SK-N-SH treated with all-trans-retinoic acid at 6 μM for 48 hours (cell line): ENCODE results near the gene RAB7A.

Experiments
- BACH2 ChIP-seq: fragments of 250-450 bp; sonication (Bioruptor Pico); IDR thresholded peaks from 2 replicates; pipeline ENCODE4 v1.9.0; 2021; ENCODE audit warnings: mild to moderate bottlenecking, borderline replicate concordance
- ESRRG ChIP-seq: fragments of 250-450 bp; sonication (Bioruptor Pico); IDR thresholded peaks from 2 replicates; pipeline ENCODE4 v1.6.1; 2021; ENCODE audit warnings: mild to moderate bottlenecking
- GLIS3 ChIP-seq: fragments of 250-450 bp; sonication (Bioruptor Pico); IDR thresholded peaks from 2 replicates; pipeline ENCODE4 v1.5.0; 2020; ENCODE audit warnings: mild to moderate bottlenecking, moderate library complexity
- ISL1 ChIP-seq: fragments of 250-450 bp; sonication (Bioruptor Pico); IDR thresholded peaks from 2 replicates; pipeline ENCODE4 v2.1.2; 2022; ENCODE audit warnings: mild to moderate bottlenecking, moderate library complexity
- RARB ChIP-seq: fragments of 250-450 bp; sonication (Bioruptor Pico); IDR thresholded peaks from 2 replicates; pipeline ENCODE4 v1.8.0; 2021; ENCODE audit warnings: mild to moderate bottlenecking, moderate library complexity
- SNAI2 ChIP-seq: fragments of 250-450 bp; sonication (Bioruptor Pico); IDR thresholded peaks from 2 replicates; pipeline ENCODE4 v1.5.0; 2020; ENCODE audit warnings: mild to moderate bottlenecking, moderate library complexity
- TOX ChIP-seq: fragments of 250-450 bp; sonication (Bioruptor Pico); IDR thresholded peaks from 2 replicates; pipeline ENCODE4 v1.8.0; 2021; ENCODE audit warnings: mild to moderate bottlenecking, moderate library complexity, borderline replicate concordance
- ZC3H10 ChIP-seq: fragments of 250-450 bp; sonication (Bioruptor Pico); IDR thresholded peaks from 2 replicates; pipeline ENCODE4 v1.5.1; 2021; ENCODE audit warnings: mild to moderate bottlenecking, moderate library complexity
- ZNF565 ChIP-seq: fragments of 450-650 bp; formaldehyde crosslinking; conservative IDR thresholded peaks from 2 replicates; pipeline ENCODE4 v1.5.0; 2020; ENCODE audit warnings: low read depth, mild to moderate bottlenecking, moderate library complexity
- ZNF70 ChIP-seq: fragments of 450-650 bp; formaldehyde crosslinking; IDR thresholded peaks from 2 replicates; pipeline ENCODE4 v1.5.0; 2020; ENCODE audit warnings: mild to moderate bottlenecking, moderate library complexity
- TF ChIP-seq, protein P1 (sequence below): fragments of 250-450 bp; sonication (Bioruptor Pico); IDR thresholded peaks from 2 replicates; pipeline ENCODE4 v1.5.0; 2020; ENCODE audit warnings: mild to moderate bottlenecking, moderate library complexity
- TF ChIP-seq, protein P2 (sequence below): fragments of 250-450 bp; sonication (Bioruptor Pico); IDR thresholded peaks from 2 replicates; pipeline ENCODE4 v1.8.0; 2020; ENCODE audit warnings: mild to moderate bottlenecking, moderate library complexity, borderline replicate concordance
- TF ChIP-seq, protein P3 (sequence below): fragments of 250-450 bp; sonication (Bioruptor Pico); IDR thresholded peaks from 2 replicates; pipeline ENCODE4 v1.5.1; 2020; ENCODE audit warnings: low read depth, mild to moderate bottlenecking, moderate library complexity

DNA sequence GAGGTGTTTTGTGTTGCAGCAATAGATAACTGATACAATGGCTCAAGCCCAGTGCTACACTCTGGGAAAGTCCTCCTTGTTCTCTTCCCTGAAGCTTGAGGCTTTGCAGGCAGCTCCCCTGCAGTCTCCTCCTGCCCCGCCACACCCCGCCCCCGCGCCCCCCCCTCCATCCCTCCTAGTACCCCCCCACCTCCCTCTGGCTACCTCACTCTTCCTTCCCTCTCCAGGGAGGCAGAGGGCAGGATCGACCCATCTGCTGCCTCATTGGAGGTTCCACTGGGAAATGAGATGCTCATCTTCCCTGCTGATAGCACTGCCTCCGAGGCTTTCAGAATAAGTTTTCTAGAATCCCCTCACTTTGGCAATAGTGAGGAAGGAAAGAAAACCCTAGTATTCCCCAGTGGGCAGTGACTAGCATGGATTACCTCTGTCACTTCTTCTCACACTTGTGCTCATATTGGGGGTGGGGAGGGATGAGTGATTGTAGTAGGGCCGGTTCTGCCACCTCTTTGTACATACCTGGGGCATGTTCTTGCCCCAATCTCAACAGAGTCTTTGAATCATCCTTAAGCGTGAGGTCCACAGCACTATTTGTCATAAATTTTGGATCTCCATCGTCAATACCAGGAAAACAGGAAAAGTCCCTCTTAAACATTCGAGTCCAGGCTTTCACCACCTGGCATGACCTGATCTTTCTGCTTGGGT lies 16.3 kb upstream of the RAB7A start:
- TF ChIP-seq, protein P1, sequence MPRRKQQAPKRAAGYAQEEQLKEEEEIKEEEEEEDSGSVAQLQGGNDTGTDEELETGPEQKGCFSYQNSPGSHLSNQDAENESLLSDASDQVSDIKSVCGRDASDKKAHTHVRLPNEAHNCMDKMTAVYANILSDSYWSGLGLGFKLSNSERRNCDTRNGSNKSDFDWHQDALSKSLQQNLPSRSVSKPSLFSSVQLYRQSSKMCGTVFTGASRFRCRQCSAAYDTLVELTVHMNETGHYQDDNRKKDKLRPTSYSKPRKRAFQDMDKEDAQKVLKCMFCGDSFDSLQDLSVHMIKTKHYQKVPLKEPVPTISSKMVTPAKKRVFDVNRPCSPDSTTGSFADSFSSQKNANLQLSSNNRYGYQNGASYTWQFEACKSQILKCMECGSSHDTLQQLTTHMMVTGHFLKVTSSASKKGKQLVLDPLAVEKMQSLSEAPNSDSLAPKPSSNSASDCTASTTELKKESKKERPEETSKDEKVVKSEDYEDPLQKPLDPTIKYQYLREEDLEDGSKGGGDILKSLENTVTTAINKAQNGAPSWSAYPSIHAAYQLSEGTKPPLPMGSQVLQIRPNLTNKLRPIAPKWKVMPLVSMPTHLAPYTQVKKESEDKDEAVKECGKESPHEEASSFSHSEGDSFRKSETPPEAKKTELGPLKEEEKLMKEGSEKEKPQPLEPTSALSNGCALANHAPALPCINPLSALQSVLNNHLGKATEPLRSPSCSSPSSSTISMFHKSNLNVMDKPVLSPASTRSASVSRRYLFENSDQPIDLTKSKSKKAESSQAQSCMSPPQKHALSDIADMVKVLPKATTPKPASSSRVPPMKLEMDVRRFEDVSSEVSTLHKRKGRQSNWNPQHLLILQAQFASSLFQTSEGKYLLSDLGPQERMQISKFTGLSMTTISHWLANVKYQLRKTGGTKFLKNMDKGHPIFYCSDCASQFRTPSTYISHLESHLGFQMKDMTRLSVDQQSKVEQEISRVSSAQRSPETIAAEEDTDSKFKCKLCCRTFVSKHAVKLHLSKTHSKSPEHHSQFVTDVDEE, result no peak
- TF ChIP-seq, protein P2, sequence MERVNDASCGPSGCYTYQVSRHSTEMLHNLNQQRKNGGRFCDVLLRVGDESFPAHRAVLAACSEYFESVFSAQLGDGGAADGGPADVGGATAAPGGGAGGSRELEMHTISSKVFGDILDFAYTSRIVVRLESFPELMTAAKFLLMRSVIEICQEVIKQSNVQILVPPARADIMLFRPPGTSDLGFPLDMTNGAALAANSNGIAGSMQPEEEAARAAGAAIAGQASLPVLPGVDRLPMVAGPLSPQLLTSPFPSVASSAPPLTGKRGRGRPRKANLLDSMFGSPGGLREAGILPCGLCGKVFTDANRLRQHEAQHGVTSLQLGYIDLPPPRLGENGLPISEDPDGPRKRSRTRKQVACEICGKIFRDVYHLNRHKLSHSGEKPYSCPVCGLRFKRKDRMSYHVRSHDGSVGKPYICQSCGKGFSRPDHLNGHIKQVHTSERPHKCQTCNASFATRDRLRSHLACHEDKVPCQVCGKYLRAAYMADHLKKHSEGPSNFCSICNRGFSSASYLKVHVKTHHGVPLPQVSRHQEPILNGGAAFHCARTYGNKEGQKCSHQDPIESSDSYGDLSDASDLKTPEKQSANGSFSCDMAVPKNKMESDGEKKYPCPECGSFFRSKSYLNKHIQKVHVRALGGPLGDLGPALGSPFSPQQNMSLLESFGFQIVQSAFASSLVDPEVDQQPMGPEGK (CRISPR knock-in tag), result no peak
- TF ChIP-seq BACH2 (CRISPR knock-in tag), result no peak
- TF ChIP-seq ZC3H10 (CRISPR knock-in tag), result no peak
- TF ChIP-seq TOX (CRISPR knock-in tag), result no peak
- no peak for TF ChIP-seq ESRRG (CRISPR knock-in tag)
- TF ChIP-seq ZNF565, result no peak
- TF ChIP-seq ZNF70 (CRISPR knock-in tag), result no peak
- TF ChIP-seq RARB (CRISPR knock-in tag), result no peak
- TF ChIP-seq, protein P3, sequence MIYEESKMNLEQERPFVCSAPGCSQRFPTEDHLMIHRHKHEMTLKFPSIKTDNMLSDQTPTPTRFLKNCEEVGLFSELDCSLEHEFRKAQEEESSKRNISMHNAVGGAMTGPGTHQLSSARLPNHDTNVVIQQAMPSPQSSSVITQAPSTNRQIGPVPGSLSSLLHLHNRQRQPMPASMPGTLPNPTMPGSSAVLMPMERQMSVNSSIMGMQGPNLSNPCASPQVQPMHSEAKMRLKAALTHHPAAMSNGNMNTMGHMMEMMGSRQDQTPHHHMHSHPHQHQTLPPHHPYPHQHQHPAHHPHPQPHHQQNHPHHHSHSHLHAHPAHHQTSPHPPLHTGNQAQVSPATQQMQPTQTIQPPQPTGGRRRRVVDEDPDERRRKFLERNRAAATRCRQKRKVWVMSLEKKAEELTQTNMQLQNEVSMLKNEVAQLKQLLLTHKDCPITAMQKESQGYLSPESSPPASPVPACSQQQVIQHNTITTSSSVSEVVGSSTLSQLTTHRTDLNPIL (CRISPR knock-in tag), result no peak
- no peak for TF ChIP-seq ISL1 (CRISPR knock-in tag)
- no peak for TF ChIP-seq GLIS3
- TF ChIP-seq SNAI2 (CRISPR knock-in tag), result no peak
